Caco-2 (cell line): Measurements from ENCODE around the gene IFNA8. TPM values are rescaled to one million over a fixed set of nuclear protein-coding genes. Genes with fewer than 3 reads are reported as not detected.
"Not testable (repeated sequence)": the region's sequence is repeated elsewhere in the genome, so short reads cannot be mapped to it uniquely, and the experiment has no call there.

ENCODE experiments used
- BruUV-seq: library from RNA; stranded (reverse); fragments of 400-500 nt; replicated peaks from 2 replicates; lab custom pipeline; 2021; lab: Mats Ljungman, UMichigan
- CTCF ChIA-PET: fragments of 300-600 bp; sonication (Branson Sonifier 250); formaldehyde crosslinking; loops from one replicate; lab custom pipeline; 2022; ENCODE audit warnings: antibody characterized with exemption; lab: Charles Lee
- POLR2A ChIA-PET: fragments of 300-600 bp; sonication (Branson Sonifier 250); formaldehyde crosslinking; loops from one replicate; lab custom pipeline; 2022; ENCODE audit warnings: antibody characterized with exemption; lab: Charles Lee
- DNase-seq, 2 experiments: peaks; one replicate each; pipeline versions ENCODE4 v3.0.0 to v3.0.0-alpha.2; 2020 to 2022
- H3K27me3 ChIP-seq: replicated peaks from 2 replicates; pipeline ENCODE4 v1.6.0; 2011; ENCODE audit warnings: low read length; ENCODE audit not compliant: control insufficient read depth, insufficient read depth
- H3K36me3 ChIP-seq: 2 replicates; pipeline ENCODE4 v1.5.1; 2011; ENCODE audit warnings: low read length; ENCODE audit not compliant: control insufficient read depth, insufficient read depth
- H3K4me1 ChIP-seq: fragments of 250-450 bp; sonication (Bioruptor Pico); 2 replicates; pipeline ENCODE4 v1.5.1; 2020; ENCODE audit warnings: mild to moderate bottlenecking
- H3K4me3 ChIP-seq: 2 replicates; pipeline ENCODE4 v1.5.1; 2011; ENCODE audit warnings: low read depth, mild to moderate bottlenecking, control low read depth, low read length
- H3K9me3 ChIP-seq: fragments of 250-450 bp; sonication (Bioruptor Pico); 2 replicates; pipeline ENCODE4 v1.5.1; 2020; ENCODE audit warnings: mild to moderate bottlenecking, moderate library complexity
- H3K27ac Mint-ChIP-seq: one replicate; pipeline ENCODE4 v1.8.0; 2022; ENCODE audit warnings: mixed read lengths; ENCODE audit not compliant: unreplicated experiment
- H3K27me3 Mint-ChIP-seq: one replicate; pipeline ENCODE4 v1.8.0; 2022; ENCODE audit warnings: mixed read lengths; ENCODE audit not compliant: insufficient read depth, unreplicated experiment
- H3K36me3 Mint-ChIP-seq: one replicate; pipeline ENCODE4 v1.8.0; 2022; ENCODE audit warnings: mild to moderate bottlenecking, mixed read lengths; ENCODE audit not compliant: insufficient read depth, unreplicated experiment
- H3K4me1 Mint-ChIP-seq: one replicate; pipeline ENCODE4 v1.8.0; 2022; ENCODE audit warnings: low read depth, mixed read lengths; ENCODE audit not compliant: unreplicated experiment
- H3K4me3 Mint-ChIP-seq: one replicate; pipeline ENCODE4 v1.8.0; 2022; ENCODE audit warnings: mild to moderate bottlenecking, moderate library complexity, mixed read lengths; ENCODE audit not compliant: unreplicated experiment
- H3K9me3 Mint-ChIP-seq: one replicate; pipeline ENCODE4 v1.8.0; 2022; ENCODE audit warnings: mixed read lengths; ENCODE audit not compliant: unreplicated experiment
- intact Hi-C: fragments of 100-400 bp; cut with micrococcal nuclease; formaldehyde crosslinking; loops from one replicate; pipeline ENCODE4 v1.10.0; 2022; ENCODE audit not compliant: unreplicated experiment
- total RNA-seq: library from RNA; stranded (reverse); gene quantifications from 2 replicates; pipeline ENCODE4 v1.2.3, GENCODE V29; 2022
- TF ChIP-seq, protein P1 (sequence below), 2 experiments: fragments of 200-600 bp in 1 of 2; IDR thresholded peaks; 1 replicate in 1 of 2; 2 replicates in 1 of 2; pipeline versions ENCODE4 v1.5.1 to v1.8.0; 2011 to 2022; ENCODE audit warnings: antibody characterized with exemption in 1 of 2, control low read depth in 1 of 2, inconsistent platforms in 1 of 2, low read depth in 1 of 2, low read length in 1 of 2, mild to moderate bottlenecking in 1 of 2, moderate library complexity in 1 of 2; ENCODE audit not compliant: insufficient read depth in 1 of 2, severe bottlenecking in 1 of 2, unreplicated experiment in 1 of 2

IFNA8 gene
- total RNA-seq, 1 experiment from 2014 or later, result not detected

DNA sequence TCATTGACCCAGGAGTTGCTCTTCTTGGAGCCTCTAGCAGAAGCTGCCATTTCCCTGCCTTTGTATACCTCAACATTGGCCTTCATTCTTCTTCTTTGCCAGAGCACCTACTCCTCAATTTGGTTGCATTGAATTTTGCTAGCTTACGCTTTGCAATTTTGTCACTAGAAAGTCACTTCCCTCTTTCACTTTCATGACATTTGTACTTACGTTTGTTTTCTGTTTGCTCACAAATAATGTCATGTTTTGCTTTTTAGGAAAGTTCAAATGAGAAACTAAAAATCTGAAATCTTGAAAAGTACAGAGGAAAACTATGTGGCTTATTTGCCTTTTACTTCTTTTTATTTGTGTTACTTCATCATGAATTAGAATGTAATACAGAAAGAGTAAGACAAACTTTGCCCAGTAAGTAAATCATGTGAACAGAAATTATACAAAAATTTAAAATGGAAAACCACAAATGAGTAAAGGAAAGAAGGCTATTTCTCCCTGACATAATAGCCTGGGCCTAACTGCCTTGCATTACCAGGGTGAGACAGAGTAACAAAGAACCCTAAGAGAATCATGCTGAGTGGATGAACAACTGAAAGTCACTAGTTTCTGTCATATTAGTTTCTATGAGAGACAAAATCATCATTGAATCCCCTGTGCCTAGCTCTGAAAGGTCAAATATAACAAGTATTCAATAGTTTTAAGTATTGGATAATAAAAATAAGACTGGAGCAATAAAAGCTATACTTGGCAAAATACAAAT lies 23.9 kb downstream of the IFNA8 start:
- Mint-ChIP-seq H3K4me1 (no peaks in the 10 kb centered on the region), H3K9me3 (no peaks in the 10 kb centered on the region), H3K4me3 (no peak overlapping the region), H3K27ac (no peak overlapping the region), H3K36me3 (no peaks in the 10 kb centered on the region), H3K27me3 (peaks cover 2% of the 10 kb centered on the region)
- intact Hi-C loops, result no loop called here
- Histone ChIP-seq H3K27me3 (no peaks in the 10 kb centered on the region), H3K36me3 (no peaks in the 10 kb centered on the region), H3K4me1 (no peaks in the 10 kb centered on the region), H3K4me3 (no peak overlapping the region), H3K9me3 (no peaks in the 10 kb centered on the region)
- BruUV-seq, result no TSS peak
- ChIA-PET CTCF (no interaction called here), POLR2A (no interaction called here)
- no peak for DNase-seq
- TF ChIP-seq, protein P1, sequence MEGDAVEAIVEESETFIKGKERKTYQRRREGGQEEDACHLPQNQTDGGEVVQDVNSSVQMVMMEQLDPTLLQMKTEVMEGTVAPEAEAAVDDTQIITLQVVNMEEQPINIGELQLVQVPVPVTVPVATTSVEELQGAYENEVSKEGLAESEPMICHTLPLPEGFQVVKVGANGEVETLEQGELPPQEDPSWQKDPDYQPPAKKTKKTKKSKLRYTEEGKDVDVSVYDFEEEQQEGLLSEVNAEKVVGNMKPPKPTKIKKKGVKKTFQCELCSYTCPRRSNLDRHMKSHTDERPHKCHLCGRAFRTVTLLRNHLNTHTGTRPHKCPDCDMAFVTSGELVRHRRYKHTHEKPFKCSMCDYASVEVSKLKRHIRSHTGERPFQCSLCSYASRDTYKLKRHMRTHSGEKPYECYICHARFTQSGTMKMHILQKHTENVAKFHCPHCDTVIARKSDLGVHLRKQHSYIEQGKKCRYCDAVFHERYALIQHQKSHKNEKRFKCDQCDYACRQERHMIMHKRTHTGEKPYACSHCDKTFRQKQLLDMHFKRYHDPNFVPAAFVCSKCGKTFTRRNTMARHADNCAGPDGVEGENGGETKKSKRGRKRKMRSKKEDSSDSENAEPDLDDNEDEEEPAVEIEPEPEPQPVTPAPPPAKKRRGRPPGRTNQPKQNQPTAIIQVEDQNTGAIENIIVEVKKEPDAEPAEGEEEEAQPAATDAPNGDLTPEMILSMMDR (IDR thresholded peaks at IDR 0.05; ENCODE audit: insufficient read depth in 1 of 2, low read depth in 1 of 2, low read length in 1 of 2, severe bottlenecking in 1 of 2, unreplicated experiment in 1 of 2), result no peak

DNA sequence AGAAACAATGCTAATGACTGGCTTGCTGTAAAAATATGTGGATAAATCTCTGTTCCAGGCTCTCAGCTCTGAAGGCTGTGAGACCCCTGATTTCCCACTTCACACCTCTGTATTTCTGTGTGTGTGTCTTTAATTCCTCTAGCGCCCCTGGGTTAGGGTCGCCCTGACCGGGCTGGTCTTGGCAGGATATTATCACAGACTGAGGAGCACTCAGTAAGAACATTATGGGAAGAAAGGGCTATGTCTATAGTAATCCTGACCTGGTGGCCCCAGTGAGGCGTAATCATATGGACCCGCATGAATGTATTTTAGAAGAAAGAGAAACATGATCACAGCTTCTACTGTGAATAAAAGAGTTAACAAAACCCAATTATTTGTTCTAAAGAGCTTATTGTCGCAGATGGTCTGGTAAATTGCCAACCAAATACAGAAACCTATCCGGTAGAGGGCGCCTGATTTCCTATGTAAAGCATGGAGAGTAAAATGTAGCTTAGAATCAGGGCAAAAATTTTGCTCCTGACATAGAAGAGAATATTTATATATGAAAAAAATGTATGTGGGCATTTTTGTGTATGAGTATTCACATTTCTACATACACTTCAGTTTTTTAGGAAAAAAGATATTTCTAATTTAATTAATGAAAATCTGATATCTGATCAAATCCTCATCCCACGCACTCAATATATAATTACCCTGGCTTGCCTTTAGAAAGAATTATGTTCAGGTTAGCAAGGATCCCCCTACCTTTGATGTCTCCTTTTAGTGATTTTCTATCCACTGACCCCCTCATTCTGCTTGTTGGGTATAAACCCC lies 25.5 kb downstream of the IFNA8 start:
- Histone ChIP-seq H3K9me3 (no peaks in the 10 kb centered on the region), H3K36me3 (no peaks in the 10 kb centered on the region), H3K4me1 (no peaks in the 10 kb centered on the region), H3K4me3 (no peak overlapping the region), H3K27me3 (no peaks in the 10 kb centered on the region)
- no TSS peak for BruUV-seq
- Mint-ChIP-seq H3K4me3 (no peak overlapping the region), H3K27ac (no peak overlapping the region), H3K9me3 (no peaks in the 10 kb centered on the region), H3K4me1 (no peaks in the 10 kb centered on the region), H3K27me3 (peaks cover 2% of the 10 kb centered on the region), H3K36me3 (no peaks in the 10 kb centered on the region)
- DNase-seq, result peak in 1 of 2 experiments; percentile 45
- intact Hi-C loops, result loop anchor here (1.0 kb wide), 2 partner anchors 21 to 355 kb away; no protein-coding TSS in a partner anchor
- ChIA-PET CTCF (interaction anchor here (1.0 to 2.5 kb wide), 13 partner anchors 10 to 354 kb away, joined by 3 to 38 read pairs (median 5); no protein-coding TSS in a partner anchor), POLR2A (no interaction called here)
- TF ChIP-seq, protein P1 (IDR thresholded peaks at IDR 0.05; ENCODE audit: insufficient read depth in 1 of 2, low read depth in 1 of 2, low read length in 1 of 2, severe bottlenecking in 1 of 2, unreplicated experiment in 1 of 2), result peak; percentile 26 to 48

DNA sequence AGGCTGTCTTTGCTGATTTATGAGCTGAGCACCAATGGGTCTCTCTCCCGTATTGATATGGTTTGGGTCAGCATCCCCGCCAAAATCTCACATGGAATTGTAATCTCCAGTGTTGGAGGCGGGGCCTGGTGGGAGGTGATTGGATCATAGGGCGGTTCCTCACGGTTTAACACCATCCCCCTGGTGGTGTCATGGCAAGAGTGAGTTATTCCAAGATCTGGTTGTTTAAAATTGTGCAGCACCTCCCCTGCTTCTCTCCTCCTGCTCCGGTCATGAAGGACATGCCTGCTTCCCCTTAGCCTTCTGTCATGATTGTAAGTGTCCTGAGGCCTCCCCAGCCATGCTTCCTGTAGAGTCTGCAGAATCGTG lies 26.1 kb downstream of the IFNA8 start:
- H3K4me1 Mint-ChIP-seq, H3K9me3 Mint-ChIP-seq, H3K27me3 Mint-ChIP-seq, H3K36me3 Mint-ChIP-seq, H3K27me3 ChIP-seq, H3K27ac Mint-ChIP-seq, H3K4me1 ChIP-seq, BruUV-seq, intact Hi-C loops, POLR2A ChIA-PET, H3K4me3 ChIP-seq, H3K9me3 ChIP-seq, DNase-seq, H3K36me3 ChIP-seq, H3K4me3 Mint-ChIP-seq: not testable (repeated sequence)
- CTCF ChIA-PET, result interaction anchor here (1.0 to 2.5 kb wide), 13 partner anchors 9 to 354 kb away, joined by 3 to 38 read pairs (median 5); no protein-coding TSS in a partner anchor
